GM12875 (cell line): ENCODE data around the gene NEUROD6.

Experiments used
- H3K4me3 ChIP-seq: one replicate; pipeline ENCODE4 v1.5.1; 2011; ENCODE audit warnings: low read depth, low read length, control low read depth
- CTCF ChIP-seq: IDR thresholded peaks from 2 replicates; pipeline ENCODE4 v1.5.1; 2011; ENCODE audit warnings: low read depth, mild to moderate bottlenecking, control low read depth, inconsistent platforms, low read length, moderate library complexity, borderline replicate concordance; ENCODE audit not compliant: insufficient read depth

NEUROD6 gene

GRCh38 chr7:31370609-31371008 is 30.1 kb upstream of the NEUROD6 start:
- TF ChIP-seq CTCF: no peak
- H3K4me3 ChIP-seq: no peak overlapping the region

GRCh38 chr7:31368620-31369019 is 28.1 kb upstream of the NEUROD6 start:
- no peak for TF ChIP-seq CTCF
- H3K4me3 ChIP-seq: no peak overlapping the region

- TF ChIP-seq CTCF: no peak
- no peak overlapping the region for H3K4me3 ChIP-seq
Observed at GRCh38 chr7:31363496-31363895, 23.0 kb upstream of the NEUROD6 start.

GRCh38 chr7:31363051-31363450 is 22.5 kb upstream of the NEUROD6 start:
- no peak for TF ChIP-seq CTCF

GRCh38 chr7:31362401-31362800 is 21.9 kb upstream of the NEUROD6 start:
- no peak for TF ChIP-seq CTCF
- H3K4me3 ChIP-seq: no peak overlapping the region

More at GRCh38 chr7:31363051-31363450, 22.5 kb upstream of the NEUROD6 start:
- H3K4me3 ChIP-seq: no peak overlapping the region

GRCh38 chr7:31358467-31358866 is 17.9 kb upstream of the NEUROD6 start:
- no peak for TF ChIP-seq CTCF
- H3K4me3 ChIP-seq: no peak overlapping the region

- H3K4me3 ChIP-seq: no peak overlapping the region
- TF ChIP-seq CTCF: no peak
Observed at GRCh38 chr7:31345421-31345820, 4.9 kb upstream of the NEUROD6 start.
